HCT116 (cell line): Measurements from ENCODE around the gene FADD. TPM values are rescaled to one million over a fixed set of nuclear protein-coding genes. Genes with fewer than 3 reads are reported as not detected.

Source experiments
- ATAC-seq: fragments of 200-7000 bp; cut with Tn5 transposase; 2 replicates; pipeline ENCODE4 v1.9.1; 2020; ENCODE audit warnings: mild to moderate bottlenecking, moderate library complexity
- BruUV-seq: library from RNA; stranded (reverse); fragments of 400-500 nt; replicated peaks from 2 replicates; lab custom pipeline; 2021; lab: Mats Ljungman, UMichigan
- CTCF ChIA-PET: fragments of 300-600 bp; sonication (Branson Sonifier 250); formaldehyde crosslinking; loops from one replicate; lab custom pipeline; 2021; ENCODE audit warnings: antibody characterized with exemption; lab: Charles Lee
- POLR2A ChIA-PET: fragments of 300-600, 350-600 bp; sonication (Branson Sonifier 250); formaldehyde crosslinking; loops from one replicate; lab custom pipeline; 2021; ENCODE audit warnings: antibody characterized with exemption; lab: Charles Lee
- RAD21 ChIA-PET, 2 experiments: fragments of 300-600 bp; sonication (Branson Sonifier 250); formaldehyde crosslinking; loops; one replicate each; lab custom pipeline; 2023; ENCODE audit warnings: low total read pairs in 2 of 2; ENCODE audit not compliant: uncharacterized antibody in 2 of 2, unreplicated experiment in 2 of 2, low non-redundant PET in 1 of 2; lab: Charles Lee
- DNase-seq: peaks from one replicate; pipeline ENCODE4 v3.0.0-alpha.2; 2010; ENCODE audit warnings: low read depth, low spot score
- H2AFZ ChIP-seq: fragments of 200-600 bp; shearing (Covaris generic), sonication (generic); 2 replicates; pipeline ENCODE4 v1.6.1; 2017; ENCODE audit warnings: low read depth, mixed run types, mixed read lengths, antibody characterized with exemption, low read length; ENCODE audit not compliant: poor library complexity, severe bottlenecking
- H3K27ac ChIP-seq: 2 replicates; pipeline ENCODE4 v1.5.1; 2012; ENCODE audit warnings: low read depth, low read length
- H3K27me3 ChIP-seq: fragments of 200-600 bp; sonication (generic); 2 replicates; pipeline ENCODE4 v1.6.1; 2016; ENCODE audit warnings: mixed run types, low read length, mixed read lengths; ENCODE audit not compliant: insufficient read depth
- H3K36me3 ChIP-seq, 2 experiments: fragments of 200-500 bp in 1 of 2; fragments of 200-600 bp in 1 of 2; sonication (Bioruptor generic) in 1 of 2; sonication (generic) in 1 of 2; 2 replicates each; pipeline versions ENCODE4 v1.5.1 to v1.6.1; 2014 to 2016; ENCODE audit warnings: low read length in 2 of 2, inconsistent platforms in 1 of 2, mixed read lengths in 1 of 2, mixed run types in 1 of 2; ENCODE audit not compliant: insufficient read depth in 2 of 2, control insufficient read depth in 1 of 2
- H3K4me1 ChIP-seq, 2 experiments: fragments of 200-600 bp in 1 of 2; sonication (generic) in 1 of 2; 2 replicates each; pipeline versions ENCODE4 v1.5.1 to v1.6.1; 2012 to 2017; ENCODE audit warnings: low read length in 2 of 2, inconsistent platforms in 1 of 2, mild to moderate bottlenecking in 1 of 2, mixed read lengths in 1 of 2, mixed run types in 1 of 2, moderate library complexity in 1 of 2; ENCODE audit not compliant: insufficient read depth in 2 of 2, control insufficient read depth in 1 of 2
- H3K4me2 ChIP-seq: fragments of 200-600 bp; sonication (generic); 2 replicates; pipeline ENCODE4 v1.6.1; 2017; ENCODE audit warnings: mixed run types, low read length, mixed read lengths
- H3K4me3 ChIP-seq, 2 experiments: fragments of 200-600 bp in 1 of 2; sonication (generic) in 1 of 2; replicated peaks in 1 of 2; 2 replicates each; pipeline ENCODE4 v1.5.1; 2011 to 2016; ENCODE audit warnings: low read length in 2 of 2, control low read depth in 1 of 2, low read depth in 1 of 2, mild to moderate bottlenecking in 1 of 2, mixed read lengths in 1 of 2, mixed run types in 1 of 2
- H3K79me2 ChIP-seq: fragments of 200-600 bp; sonication (generic); 2 replicates; pipeline ENCODE4 v1.6.1; 2017; ENCODE audit warnings: mild to moderate bottlenecking, mixed run types, low read length, moderate library complexity, mixed read lengths; ENCODE audit not compliant: insufficient read depth
- H3K9ac ChIP-seq: fragments of 200-600 bp; sonication (generic); 2 replicates; pipeline ENCODE4 v1.6.1; 2016; ENCODE audit warnings: low read length, mixed read lengths
- H3K9me2 ChIP-seq: fragments of 200-600 bp; sonication (generic), shearing (Covaris generic); 2 replicates; pipeline ENCODE4 v1.6.1; 2017; ENCODE audit warnings: mixed run types, mild to moderate bottlenecking, moderate library complexity; ENCODE audit not compliant: insufficient read depth
- H3K9me3 ChIP-seq, 2 experiments: fragments of 200-500 bp in 1 of 2; fragments of 200-600 bp in 1 of 2; sonication (Bioruptor generic) in 1 of 2; sonication (generic) in 1 of 2; 2 replicates each; pipeline ENCODE4 v1.6.1; 2014 to 2017; ENCODE audit warnings: low read length in 2 of 2, mixed read lengths in 2 of 2, inconsistent platforms in 1 of 2, low read depth in 1 of 2, mild to moderate bottlenecking in 1 of 2, mixed run types in 1 of 2, moderate library complexity in 1 of 2; ENCODE audit not compliant: control insufficient read depth in 1 of 2, insufficient read depth in 1 of 2
- H4K20me1 ChIP-seq: fragments of 200-600 bp; sonication (generic), shearing (Covaris generic); 2 replicates; pipeline ENCODE4 v1.6.1; 2017; ENCODE audit warnings: mixed run types, mild to moderate bottlenecking, moderate library complexity; ENCODE audit not compliant: insufficient read depth
- CBX3 ChIP-seq: IDR thresholded peaks from 2 replicates; pipeline ENCODE4 v1.6.1; 2012; ENCODE audit warnings: low read depth
- CEBPB ChIP-seq: IDR thresholded peaks from 2 replicates; pipeline ENCODE4 v1.6.1; 2012; ENCODE audit warnings: low read depth
- CTCF ChIP-seq, 3 experiments: fragments of 200-600 bp in 1 of 3; sonication (generic) in 1 of 3; IDR thresholded peaks in 2 of 3; conservative IDR thresholded peaks in 1 of 3; 2 replicates each; pipeline ENCODE4 v1.5.1; 2012 to 2017; ENCODE audit warnings: low read depth in 2 of 3, low read length in 2 of 3, antibody characterized with exemption in 1 of 3, borderline replicate concordance in 1 of 3, control low read depth in 1 of 3, mild to moderate bottlenecking in 1 of 3, mixed read lengths in 1 of 3, mixed run types in 1 of 3, moderate library complexity in 1 of 3; ENCODE audit not compliant: insufficient read depth in 1 of 3
- EZH2 ChIP-seq: fragments of 200-600 bp; sonication (generic); IDR thresholded peaks from 2 replicates; pipeline ENCODE4 v1.6.1; 2017; ENCODE audit warnings: antibody characterized with exemption, mixed run types
- FOSL1 ChIP-seq: IDR thresholded peaks from 2 replicates; pipeline ENCODE4 v1.6.1; 2012; ENCODE audit warnings: low read depth
- JUND ChIP-seq: IDR thresholded peaks from 2 replicates; pipeline ENCODE4 v1.6.1; 2012
- MAX ChIP-seq: IDR thresholded peaks from 2 replicates; pipeline ENCODE4 v1.6.1; 2012
- POLR2A ChIP-seq: IDR thresholded peaks from 2 replicates; pipeline ENCODE4 v1.7.0; 2011; ENCODE audit warnings: borderline replicate concordance; ENCODE audit not compliant: insufficient read depth, insufficient read length; ENCODE audit errors: extremely low read depth
- POLR2AphosphoS5 ChIP-seq: IDR thresholded peaks from 2 replicates; pipeline ENCODE4 v1.6.1; 2011; ENCODE audit warnings: mild to moderate bottlenecking, low read depth, low read length, moderate library complexity
- SP1 ChIP-seq: IDR thresholded peaks from 2 replicates; pipeline ENCODE4 v1.6.1; 2012; ENCODE audit warnings: low read depth
- TCF7L2 ChIP-seq: IDR thresholded peaks from 2 replicates; pipeline ENCODE4 v1.7.0; 2011; ENCODE audit warnings: borderline replicate concordance, inconsistent platforms; ENCODE audit not compliant: insufficient read depth, insufficient read length; ENCODE audit errors: extremely low read depth
- YY1 ChIP-seq: IDR thresholded peaks from 2 replicates; pipeline ENCODE4 v1.6.1; 2011; ENCODE audit warnings: low read length, low read depth, moderate library complexity, mild to moderate bottlenecking; ENCODE audit not compliant: insufficient replicate concordance; ENCODE audit errors: extremely low read depth
- ZBTB33 ChIP-seq: IDR thresholded peaks from 2 replicates; pipeline ENCODE4 v1.6.1; 2011; ENCODE audit warnings: mild to moderate bottlenecking, low read length, moderate library complexity; ENCODE audit not compliant: insufficient replicate concordance; ENCODE audit errors: extremely low read depth
- ZFX ChIP-seq: fragments of 450-650 bp; IDR thresholded peaks from 2 replicates; pipeline ENCODE4 v1.6.1; 2017
- intact Hi-C: fragments of 100-400 bp; cut with micrococcal nuclease; formaldehyde crosslinking; loops from 2 replicates; pipeline ENCODE4 v1.10.0; 2022
- total RNA-seq: library from RNA; stranded (reverse); gene quantifications from one replicate; pipeline ENCODE4 v1.2.1, GENCODE V29; 2021; ENCODE audit not compliant: unreplicated experiment
- TF ChIP-seq, protein P1 (sequence below): IDR thresholded peaks from 2 replicates; pipeline ENCODE4 v1.6.1; 2012
- TF ChIP-seq, protein P2 (sequence below): IDR thresholded peaks from 2 replicates; pipeline ENCODE4 v1.6.1; 2012; ENCODE audit warnings: low read depth

FADD gene
- total RNA-seq, 1 experiment from 2014 or later: 26.7 TPM

DNA sequence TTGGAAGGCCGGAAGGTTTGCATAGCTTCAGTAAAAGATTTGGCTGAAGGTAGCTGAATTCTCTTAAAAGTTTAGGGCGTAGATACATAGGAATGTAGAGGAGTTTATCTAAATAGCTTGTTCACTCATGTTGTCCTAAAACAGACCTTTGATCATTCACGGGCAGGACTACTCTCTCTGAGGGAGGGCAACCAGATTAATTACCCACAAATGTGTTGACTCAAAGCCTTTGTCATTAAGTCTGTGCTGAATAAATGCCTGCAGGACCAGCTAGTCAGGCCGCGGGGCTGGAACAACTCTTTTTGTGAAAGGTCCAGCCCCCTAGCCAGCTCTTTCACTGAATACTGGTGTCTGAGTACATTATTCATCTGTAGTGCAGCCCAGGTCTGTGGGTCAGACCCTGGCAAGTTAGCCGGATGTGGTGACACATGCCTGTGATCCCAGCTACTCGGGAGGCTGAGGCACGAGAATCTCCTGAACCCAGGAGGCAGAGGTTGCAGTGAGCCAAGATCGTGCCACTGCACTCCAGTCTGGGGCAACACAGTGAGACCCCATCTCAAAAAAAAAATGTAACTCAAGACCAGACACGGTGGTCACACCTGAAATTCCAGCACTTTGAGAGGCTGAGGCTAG, 2.8 kb upstream of the FADD start:
- no peak for DNase-seq
- no TSS peak for BruUV-seq
- intact Hi-C loops: loop anchor here (5.0 kb wide), 1 partner anchor 72 kb away; the partner anchor contains the start of gene PPFIA1

More for the DNA sequence above, 2.8 kb upstream of the FADD start:
- ChIA-PET RAD21 (no interaction called here), POLR2A (no interaction called here)
- Histone ChIP-seq H3K9me2 (no peaks in the 10 kb centered on the region), H3K27me3 (no peaks in the 10 kb centered on the region), H3K27ac (no peak overlapping the region)
- no peak for TF ChIP-seq FOSL1
- TF ChIP-seq CTCF (IDR thresholded peaks at IDR 0.05 in 2 of 3, conservative IDR thresholded peaks at IDR 0.05 in 1 of 3; ENCODE audit: borderline replicate concordance in 1 of 3, insufficient read depth in 1 of 3, low read depth in 2 of 3, low read length in 2 of 3): no peak
- no peak for TF ChIP-seq YY1
- TF ChIP-seq, protein P1, sequence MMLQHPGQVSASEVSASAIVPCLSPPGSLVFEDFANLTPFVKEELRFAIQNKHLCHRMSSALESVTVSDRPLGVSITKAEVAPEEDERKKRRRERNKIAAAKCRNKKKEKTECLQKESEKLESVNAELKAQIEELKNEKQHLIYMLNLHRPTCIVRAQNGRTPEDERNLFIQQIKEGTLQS: no peak
- no peak for TF ChIP-seq CEBPB
- no peak for TF ChIP-seq JUND
- no peak for TF ChIP-seq EZH2
- no peak for TF ChIP-seq SP1
- no peak for TF ChIP-seq ZBTB33
- no peak for TF ChIP-seq MAX
- TF ChIP-seq, protein P2, sequence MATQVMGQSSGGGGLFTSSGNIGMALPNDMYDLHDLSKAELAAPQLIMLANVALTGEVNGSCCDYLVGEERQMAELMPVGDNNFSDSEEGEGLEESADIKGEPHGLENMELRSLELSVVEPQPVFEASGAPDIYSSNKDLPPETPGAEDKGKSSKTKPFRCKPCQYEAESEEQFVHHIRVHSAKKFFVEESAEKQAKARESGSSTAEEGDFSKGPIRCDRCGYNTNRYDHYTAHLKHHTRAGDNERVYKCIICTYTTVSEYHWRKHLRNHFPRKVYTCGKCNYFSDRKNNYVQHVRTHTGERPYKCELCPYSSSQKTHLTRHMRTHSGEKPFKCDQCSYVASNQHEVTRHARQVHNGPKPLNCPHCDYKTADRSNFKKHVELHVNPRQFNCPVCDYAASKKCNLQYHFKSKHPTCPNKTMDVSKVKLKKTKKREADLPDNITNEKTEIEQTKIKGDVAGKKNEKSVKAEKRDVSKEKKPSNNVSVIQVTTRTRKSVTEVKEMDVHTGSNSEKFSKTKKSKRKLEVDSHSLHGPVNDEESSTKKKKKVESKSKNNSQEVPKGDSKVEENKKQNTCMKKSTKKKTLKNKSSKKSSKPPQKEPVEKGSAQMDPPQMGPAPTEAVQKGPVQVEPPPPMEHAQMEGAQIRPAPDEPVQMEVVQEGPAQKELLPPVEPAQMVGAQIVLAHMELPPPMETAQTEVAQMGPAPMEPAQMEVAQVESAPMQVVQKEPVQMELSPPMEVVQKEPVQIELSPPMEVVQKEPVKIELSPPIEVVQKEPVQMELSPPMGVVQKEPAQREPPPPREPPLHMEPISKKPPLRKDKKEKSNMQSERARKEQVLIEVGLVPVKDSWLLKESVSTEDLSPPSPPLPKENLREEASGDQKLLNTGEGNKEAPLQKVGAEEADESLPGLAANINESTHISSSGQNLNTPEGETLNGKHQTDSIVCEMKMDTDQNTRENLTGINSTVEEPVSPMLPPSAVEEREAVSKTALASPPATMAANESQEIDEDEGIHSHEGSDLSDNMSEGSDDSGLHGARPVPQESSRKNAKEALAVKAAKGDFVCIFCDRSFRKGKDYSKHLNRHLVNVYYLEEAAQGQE: no peak
- TF ChIP-seq CBX3: no peak
- no peak for TF ChIP-seq TCF7L2
- TF ChIP-seq POLR2AphosphoS5: no peak
- TF ChIP-seq POLR2A: no peak
- no peak for TF ChIP-seq ZFX
- TF ChIP-seq, all 23 proteins: peak for 0
- Histone ChIP-seq H3K9me3 (no peaks in the 10 kb centered on the region), H4K20me1 (no peaks in the 10 kb centered on the region; the same call in 1 of the 2 replicates), H3K4me3 (no peak overlapping the region), H3K9ac (no peak overlapping the region), H3K4me2 (no peak overlapping the region), H2AFZ (peak overlapping the region; percentile 14), H3K36me3 (peaks cover 0 to 7% of the 10 kb centered on the region in 2 experiments; a peak in 2 of 4 replicates), H3K79me2 (peaks cover 23% of the 10 kb centered on the region), H3K4me1 (peaks cover 7 to 31% of the 10 kb centered on the region in 2 experiments; a peak in 3 of 4 replicates)
- CTCF ChIA-PET: interaction anchor here (1.0 to 1.3 kb wide), 3 partner anchors 23 to 496 kb away, joined by 3 to 4 read pairs (median 3); no protein-coding TSS in a partner anchor
- ATAC-seq: no peak
